HG03565 (cell line): ENCODE measurements around the gene MAPK9.
"Not testable (repeated sequence)": the region's sequence is repeated elsewhere in the genome, so short reads cannot be mapped to it uniquely, and the experiment has no call there.

ENCODE experiments used
- ATAC-seq: cut with Tn5 transposase; IDR thresholded peaks from one replicate; pipeline ENCODE4 v1.9.1; 2021; ENCODE audit warnings: mild to moderate bottlenecking, moderate library complexity; ENCODE audit not compliant: unreplicated experiment

MAPK9 gene

DNA sequence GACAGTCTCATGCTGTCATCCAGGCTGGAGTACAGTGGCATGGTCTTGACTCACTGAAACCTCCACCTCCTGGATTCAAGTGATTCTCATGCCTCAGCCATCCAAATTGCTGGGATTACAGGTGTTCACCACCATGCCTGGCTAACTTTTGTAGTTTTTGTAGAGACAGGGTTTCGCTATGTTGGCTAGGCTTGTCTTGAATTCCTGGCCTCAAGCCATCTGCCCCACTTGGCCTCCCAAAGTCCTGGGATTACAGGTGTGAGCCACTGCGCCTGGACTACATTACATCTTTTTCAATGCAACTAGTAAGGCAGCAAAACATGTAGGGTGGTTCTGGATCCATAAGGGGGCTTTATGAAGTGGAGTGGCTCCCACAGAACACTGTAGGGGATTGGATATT is 53.3 kb downstream of the MAPK9 start:
- no peak for ATAC-seq

DNA sequence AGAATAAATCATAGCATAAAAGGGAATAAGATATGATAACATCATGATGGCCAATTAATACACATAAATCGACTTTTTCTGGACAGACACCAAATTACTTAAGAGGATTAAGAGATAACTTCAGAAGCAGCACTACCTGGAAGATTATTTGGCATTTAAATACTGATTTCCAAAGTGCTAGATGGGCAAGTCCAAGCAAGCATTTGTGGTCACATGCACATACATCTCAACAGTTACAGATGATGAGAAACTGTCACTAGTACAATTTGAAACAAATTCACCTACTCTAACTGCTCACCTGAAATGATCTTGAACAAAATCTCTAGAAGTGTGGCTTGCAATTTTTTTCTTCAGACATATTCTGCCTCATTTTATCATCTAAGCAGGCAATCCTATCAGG is 56.0 kb downstream of the MAPK9 start:
- no peak for ATAC-seq

DNA sequence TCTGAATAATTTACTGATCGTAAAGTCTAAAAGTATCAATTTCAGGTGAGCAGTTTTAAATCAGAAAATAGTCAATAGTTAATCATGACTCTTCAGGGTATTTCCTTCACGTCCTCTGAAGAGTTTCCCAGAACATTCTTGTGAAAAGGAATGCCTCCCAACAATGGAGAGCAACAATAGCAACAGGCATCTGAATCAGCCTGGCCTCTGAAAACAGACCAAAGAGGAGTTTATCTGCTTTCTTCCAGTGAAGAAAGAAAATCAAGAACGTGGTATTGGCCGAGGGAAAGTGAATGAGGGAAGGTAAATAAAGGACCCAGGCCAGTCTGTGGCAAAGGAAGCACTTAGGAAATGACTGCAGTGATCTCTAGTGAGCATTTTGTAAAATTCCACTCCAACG is 56.8 kb downstream of the MAPK9 start:
- no peak for ATAC-seq

DNA sequence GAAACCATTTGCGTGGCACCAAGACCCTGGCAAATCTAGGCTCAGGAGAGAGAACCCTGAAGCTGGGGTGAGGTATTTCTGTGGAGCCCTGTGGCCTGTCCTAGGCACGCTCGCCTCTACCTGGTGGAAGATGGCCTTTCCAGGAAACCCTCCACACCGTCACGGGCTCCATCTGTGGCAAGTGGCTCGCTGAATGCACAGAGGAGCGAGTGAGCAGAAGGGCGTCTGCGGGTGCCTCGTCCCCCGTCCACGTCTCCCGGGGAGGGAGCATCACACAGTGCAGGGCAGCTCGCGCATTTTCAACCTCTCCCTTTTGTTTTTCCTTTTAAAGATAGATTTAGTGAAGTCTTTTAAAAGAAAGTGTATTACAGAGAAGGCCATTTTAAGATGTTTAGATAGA is 57.6 kb downstream of the MAPK9 start:
- ATAC-seq = no peak

DNA sequence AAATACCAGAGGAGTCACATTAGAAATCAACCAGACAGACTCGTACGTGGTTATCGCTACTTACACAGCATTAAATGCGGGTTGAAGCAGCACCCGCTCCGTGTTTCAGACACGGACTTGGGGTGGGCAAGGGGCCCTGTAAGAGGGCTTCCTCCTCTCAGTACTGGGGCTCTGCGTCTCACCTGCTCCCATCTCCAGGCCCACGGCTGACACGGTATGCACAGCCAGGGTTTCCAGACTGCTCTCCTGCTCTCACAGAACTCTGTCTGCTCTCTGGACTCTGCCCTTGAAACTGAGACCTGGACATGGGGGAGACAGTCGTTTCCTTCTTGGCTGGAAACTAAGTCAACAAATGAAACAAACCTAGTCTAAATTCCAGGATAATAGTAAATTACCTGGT is 58.2 kb downstream of the MAPK9 start:
- no peak for ATAC-seq

DNA sequence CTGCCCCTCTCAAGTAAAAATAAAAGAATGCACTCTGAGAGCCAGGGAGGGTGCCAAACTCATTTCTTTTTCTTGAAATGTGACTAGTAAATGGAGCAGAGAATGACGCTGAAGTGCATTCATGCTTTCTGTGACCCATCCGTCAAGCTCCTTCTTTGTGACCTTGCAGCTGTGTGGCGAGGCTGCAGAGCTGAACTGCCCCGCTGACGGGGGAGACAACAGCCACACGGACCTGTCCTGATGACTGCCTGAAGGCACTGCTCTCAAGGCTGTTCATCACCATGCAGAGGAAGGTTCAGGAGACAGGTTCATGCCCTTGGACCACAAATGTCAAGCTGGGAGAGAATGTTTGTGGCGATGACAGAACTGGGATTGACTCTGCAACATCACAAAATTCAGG is 61.9 kb downstream of the MAPK9 start:
- no peak for ATAC-seq

DNA sequence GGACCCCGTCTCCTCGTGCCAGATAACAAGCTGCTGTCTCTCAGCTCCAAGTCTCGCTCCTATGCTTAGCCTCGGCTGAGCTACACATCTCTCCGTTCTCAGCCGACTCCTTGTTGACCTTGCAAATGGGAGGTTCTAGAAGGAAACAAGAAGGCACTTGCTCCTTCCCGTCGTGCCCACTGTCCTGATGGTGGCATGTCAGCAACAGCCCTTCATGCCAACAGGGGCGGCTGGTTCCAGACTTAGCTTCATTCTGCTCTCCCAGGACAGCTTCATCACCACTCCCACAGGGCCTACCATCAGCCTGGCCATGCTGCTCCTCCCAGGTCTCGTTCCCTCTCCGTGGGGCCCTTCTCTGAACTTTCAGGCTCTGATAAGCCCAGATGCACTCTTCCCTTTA is 69.8 kb downstream of the MAPK9 start:
- ATAC-seq = no peak

DNA sequence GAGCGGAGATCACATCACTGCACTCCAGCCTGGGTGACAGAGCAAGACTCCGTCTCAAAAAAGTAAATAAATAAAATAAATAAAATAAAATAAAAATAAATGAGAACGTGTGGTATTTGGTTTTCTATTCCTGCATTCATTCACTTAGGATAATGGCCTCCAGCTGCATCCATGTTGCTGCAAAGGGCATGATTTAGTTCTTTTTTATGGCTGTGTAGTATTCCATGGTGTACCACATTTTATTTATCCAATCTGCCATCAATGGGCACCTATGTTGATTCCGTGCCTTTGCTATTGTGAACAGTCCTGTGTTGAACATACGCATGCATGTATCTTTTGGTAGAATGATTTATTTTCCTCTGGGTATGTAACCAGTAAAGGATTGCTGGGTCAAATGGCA is 74.1 kb downstream of the MAPK9 start:
- ATAC-seq = no peak

DNA sequence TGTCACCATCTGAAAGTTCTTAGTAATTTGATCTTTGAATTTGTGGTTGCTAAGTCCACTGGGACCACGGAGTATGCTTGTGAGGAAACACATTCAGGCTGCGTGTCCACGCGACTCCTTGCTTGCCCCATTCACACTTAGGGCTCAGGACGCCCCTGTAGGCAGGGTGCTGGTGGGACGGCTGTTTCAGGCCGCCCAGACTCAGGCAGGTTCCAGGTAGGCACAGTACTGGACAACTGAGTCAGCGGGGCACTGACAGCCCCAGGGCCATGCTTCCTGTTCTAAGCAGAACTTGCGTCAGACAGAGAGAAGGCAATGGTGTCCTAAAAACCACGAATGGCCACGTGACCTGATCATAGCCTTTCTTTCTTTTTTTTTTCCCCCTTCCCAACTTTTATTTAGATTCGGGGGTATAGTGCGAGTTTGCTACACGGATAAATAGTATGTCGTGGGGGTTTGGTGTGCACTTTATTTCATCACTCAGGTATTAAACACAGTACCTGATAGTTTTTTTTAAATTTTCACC is 75.2 kb downstream of the MAPK9 start:
- ATAC-seq = no peak

DNA sequence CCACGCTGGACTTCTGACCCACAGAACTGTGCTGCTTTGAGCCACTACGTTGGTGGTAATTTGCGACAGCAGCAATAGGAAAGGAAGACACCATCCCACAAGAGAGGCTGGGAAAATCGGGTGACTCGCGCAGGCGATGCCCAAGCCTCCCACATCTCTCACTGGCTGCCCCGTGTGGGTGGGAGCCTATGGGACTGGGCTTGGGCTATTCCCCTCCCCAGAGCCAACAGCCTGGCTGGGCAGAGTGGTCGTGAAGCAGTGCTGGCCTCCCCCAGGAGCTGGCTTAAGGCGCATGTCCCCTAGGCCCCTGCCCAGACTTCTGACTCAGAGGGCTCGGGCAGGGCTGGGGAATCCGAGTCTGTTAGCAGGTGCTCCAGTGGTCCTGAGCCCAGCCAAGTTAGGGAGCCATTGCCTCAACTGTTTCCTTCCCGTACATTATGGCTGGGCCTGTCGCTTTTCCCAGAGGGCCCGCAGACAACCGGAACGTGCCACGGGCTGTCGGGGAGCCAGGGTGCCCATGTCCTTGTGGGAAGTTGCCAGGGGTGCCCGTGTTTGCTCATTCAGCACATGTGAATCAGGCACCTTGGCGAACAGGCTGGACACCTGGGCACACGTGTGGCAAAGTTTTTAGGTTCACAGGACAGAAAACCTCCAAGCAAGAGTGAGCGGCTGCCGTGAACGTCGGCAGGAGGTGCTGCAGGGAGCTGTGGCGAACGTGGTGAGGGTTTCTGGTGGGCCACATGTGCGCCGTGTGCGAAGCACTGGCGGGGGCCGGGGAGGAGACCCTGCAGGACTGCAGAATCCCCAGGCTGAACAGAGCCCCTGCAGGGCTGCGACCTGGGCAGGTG is 75.9 kb downstream of the MAPK9 start:
- ATAC-seq = no peak

DNA sequence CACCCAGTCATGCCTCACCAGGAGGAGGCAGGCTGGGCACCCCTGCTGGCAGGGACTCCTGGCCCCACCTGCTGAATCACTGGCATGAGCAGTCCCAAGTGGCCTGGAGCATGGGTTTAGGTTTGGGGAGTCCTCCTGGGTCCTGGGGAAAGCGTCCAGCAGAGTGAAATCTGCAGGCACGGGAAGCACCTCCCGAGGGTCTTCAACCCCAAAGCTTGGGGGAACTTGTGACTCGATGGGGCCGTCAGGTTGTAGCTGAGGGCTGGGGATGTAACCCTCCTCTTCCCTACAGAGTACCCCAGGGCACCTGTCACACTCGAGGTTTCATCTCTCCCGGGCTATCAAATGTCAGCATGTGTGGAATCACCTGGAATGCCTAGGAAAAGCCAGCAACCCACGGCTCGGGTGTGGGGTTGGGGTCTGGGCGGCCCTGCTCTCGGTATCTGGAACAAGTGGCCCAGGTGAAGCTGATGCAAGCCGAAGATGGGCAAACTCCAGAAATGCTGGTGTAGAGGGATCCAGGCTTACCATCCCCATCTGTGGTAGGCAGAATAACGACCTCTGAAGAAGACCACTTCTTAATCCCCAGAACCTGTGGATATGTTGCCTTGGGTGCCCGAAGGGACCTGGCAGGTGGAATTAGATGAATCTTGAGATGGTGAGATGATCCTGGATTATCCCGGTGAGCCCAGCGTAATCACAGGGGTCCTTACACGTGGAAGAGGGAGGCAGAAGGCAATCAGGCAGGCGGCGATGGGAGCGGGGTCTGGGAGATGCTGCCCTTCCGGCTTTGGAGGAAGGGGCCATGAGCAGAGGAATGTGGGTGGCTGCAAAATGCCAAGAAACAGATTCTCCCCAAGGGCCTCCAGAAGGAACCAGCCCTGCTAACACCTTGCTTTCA is 76.8 kb downstream of the MAPK9 start:
- ATAC-seq = no peak

DNA sequence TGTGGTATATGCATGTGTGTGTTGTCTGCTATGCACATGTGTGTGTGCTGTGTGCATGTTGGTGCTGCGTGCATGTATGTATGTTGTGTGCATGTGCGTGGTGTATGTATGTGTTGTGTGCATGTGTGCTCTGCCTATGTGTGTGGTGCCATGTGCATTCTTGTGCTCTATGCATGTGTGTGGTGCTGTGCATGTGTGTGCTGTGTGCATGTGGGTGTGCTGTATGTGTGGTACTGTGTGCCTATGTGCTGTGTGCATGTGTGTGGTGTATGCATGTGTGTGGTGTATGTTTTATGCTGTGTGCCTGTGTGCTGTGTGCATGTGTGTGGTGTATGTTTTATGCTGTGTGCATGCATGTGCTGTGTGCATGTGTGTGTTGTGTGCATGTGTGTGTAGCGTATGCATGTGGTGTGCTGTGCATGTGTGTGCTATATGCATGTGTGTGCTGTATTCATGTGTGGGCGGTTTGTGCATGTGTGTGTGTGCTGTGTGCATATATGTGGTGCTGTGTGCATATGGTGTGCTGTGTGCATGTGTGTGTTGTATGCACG is 78.2 kb downstream of the MAPK9 start:
- ATAC-seq = no peak

DNA sequence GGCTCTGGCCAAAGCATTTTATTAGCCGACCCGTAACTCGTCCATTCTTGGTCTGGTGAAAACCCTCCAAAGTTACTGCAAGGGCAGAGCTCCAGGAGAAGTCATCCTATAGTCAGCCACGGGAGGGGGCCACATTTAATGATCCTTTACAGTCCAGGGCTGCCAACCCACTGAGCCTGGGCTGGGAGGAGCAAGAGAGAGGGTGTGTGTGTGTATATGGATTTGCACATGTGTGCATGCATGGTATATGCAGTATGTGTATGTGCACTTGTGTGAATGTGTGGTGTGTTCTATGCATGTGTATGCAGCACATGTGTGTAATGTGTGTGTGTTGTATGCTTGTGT is 78.7 kb downstream of the MAPK9 start:
- no peak for ATAC-seq

DNA sequence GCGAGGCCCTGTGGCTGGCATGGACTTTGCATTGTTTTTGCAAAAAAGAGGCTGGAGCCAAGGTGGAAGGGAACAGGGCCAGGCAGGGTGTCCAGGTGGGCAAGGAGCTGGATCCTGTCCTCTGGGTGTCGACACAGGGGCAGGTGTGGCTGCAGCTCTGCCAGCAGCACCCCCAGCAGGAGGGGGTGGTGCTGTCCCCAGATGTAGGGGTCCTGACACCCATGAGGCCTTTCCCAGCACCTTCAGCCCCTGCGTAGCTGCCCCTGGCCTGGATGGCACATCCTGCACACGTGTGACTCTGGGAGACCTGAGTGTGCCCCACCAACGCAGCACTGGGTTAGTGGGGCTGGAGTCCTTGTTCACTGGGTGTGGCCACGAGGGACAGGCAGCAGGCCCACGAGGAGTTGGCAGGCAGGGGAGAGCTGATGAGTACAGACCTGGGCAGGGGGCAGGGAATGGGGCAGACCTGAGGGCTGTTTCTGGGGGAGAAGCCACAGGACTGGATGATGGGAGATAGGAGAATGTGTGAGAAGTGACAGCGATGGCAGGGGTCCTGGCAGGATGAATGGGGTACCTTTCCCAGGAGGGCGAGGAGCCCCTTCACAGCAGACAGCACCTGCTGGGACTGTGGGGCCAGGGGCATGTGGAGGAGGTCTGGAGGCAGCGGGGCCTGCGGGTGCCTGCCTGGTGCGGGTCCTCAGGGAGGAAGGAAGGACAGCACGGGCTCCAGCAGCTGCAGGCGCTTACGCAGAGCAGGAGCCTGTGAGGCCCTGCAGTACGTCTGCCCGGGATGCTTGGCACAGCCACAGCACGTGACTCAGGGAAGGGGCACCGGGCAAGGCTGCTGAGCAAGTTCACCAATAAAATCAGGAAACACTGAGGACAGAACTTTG is 79.3 kb downstream of the MAPK9 start:
- ATAC-seq = no peak

DNA sequence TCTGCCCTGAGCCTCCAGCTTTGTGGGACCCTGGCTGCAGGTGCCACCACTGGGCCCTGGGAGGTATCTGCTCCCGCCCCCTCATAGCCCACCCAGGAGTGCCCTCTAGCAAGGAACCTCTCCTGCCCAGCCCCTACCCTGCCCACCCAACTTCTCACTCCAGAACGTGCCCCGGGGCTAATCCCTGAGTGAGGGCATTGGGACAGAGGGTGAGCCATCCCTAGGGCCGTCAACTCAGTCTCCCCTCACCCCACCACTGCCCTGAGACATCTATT is 80.2 kb downstream of the MAPK9 start:
- ATAC-seq = no peak

DNA sequence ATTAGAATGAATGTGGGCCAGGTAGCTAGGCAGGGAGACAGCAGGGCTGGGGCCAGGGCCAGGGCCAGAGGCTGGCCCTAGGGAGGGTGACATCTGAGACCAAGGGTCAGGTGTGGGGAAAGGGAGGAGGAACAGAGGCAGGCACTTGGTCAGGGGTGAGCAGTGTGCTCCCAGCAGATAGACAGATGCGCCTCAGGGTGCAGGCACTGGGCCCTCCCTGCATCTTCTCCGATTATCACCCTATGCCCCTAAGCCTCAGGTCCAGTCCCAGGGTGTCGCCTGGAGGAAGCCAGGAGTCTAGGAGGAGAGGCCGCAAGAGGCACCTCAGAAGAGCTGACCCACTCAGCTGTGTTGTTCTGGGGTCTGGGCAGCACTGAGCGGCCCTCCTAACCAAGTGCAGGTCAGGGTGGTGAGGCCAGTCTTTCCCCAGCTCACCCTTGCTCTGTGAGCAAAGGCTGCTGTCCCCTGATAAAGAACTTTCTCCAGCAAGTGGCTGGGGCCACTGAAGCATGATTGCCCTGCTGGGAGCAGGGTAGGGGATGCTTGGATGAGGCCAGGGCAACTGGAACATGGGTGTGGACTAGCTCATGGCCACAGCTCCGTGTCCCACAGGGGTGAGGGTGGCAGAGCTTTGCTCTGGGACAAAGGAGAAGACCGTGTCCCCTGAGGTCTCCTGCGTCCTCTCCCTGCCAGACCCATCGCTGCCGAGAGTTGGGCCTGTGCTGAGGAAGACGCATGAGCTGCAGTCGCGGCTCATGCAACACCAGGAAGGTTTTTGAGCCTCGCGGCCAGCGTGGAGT is 80.7 kb downstream of the MAPK9 start:
- no peak for ATAC-seq

DNA sequence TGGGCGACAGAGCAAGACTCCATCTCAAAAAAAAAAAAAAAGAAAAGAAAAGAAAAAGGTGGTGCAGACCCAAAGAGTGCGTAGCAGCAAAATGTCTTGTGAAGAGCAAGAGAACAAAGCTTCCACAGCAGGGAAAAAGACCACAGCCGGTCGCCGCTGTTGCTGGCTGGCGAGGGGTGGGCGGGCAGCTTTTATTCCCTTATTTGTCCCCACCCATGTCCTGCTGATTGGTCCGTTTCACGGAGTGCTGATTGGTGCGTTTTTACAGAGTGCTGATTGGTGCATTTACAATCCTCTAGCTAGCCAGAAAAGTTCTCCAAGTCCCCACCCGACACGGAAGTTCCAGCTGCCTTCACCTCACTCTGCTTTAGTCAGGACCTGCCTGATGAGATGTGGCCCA is 81.8 kb downstream of the MAPK9 start:
- ATAC-seq = not testable (repeated sequence)

DNA sequence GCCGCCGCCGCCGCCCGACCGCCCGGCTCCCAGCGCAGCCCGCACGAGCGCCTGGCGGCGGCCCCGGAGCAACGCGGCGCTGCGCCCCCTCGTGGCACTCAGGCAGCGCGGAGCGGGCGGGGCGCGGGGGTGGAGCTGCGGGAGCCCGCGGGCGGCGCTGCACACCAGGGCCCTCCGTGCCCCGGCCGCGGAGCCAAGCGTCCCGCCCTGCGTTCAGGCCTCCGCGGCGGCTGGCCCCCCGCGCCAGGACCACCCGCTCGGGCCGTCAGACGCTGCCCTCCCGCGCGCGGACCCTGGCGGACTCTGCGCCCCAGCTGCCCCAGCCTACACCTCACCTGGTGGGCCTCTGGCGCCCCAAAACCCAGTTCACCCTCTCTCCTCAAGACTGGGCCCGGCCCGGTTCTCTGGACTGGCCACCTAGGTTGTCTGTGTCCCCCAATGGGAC is 82.7 kb downstream of the MAPK9 start, which contains the start of gene RASGEF1C:
TSS of gene RASGEF1C (minus strand) at position 75 of the 445 bp plus-strand sequence. CDS start 71,159 bp downstream, outside the sequence.
- peak; percentile 59 for ATAC-seq

DNA sequence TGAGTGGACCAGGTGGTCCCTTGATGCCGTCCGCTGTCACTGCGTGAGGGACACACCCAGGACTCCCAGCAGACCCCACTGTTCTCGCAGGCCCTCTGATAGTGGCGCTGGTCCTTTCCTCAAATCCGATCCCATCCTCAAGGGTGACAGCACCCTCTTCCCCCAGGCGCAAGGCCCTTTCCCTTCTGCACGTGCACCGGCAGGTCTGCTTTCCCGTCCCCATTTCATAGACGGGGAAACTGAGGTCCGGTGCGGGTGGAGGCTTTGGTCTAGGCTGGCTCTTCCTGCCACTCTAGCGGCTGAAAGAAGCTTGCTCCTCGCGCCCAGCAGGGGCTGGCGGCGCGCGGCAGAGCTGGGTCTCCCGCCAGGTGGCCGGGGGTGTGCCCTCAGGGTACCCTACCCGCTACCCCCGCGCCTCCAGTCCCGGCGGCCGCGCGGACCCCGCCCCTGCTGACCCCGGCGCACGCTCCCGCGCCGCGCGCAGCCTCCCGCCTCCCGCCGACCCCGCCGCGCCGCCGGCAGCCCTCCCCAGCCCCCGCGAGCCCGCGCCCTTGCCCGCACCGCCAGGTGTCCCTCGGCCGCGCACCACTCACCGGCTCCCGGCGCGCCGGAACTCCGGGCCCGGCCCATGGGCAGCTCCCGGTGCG is 83.3 kb downstream of the MAPK9 start:
- ATAC-seq = peak; percentile 7
